WI38 (cell line): ENCODE results near the gene SPDYE1.

Experiments used
- H3K4me3 ChIP-seq: 2 replicates; pipeline ENCODE4 v1.5.1; 2011; ENCODE audit warnings: low read depth, mild to moderate bottlenecking, control low read depth, low read length
- TF ChIP-seq, protein P1 (sequence below): IDR thresholded peaks from 2 replicates; pipeline ENCODE4 v1.5.1; 2012; ENCODE audit warnings: low read depth, mild to moderate bottlenecking, control low read depth, low read length

The SPDYE1 gene

DNA sequence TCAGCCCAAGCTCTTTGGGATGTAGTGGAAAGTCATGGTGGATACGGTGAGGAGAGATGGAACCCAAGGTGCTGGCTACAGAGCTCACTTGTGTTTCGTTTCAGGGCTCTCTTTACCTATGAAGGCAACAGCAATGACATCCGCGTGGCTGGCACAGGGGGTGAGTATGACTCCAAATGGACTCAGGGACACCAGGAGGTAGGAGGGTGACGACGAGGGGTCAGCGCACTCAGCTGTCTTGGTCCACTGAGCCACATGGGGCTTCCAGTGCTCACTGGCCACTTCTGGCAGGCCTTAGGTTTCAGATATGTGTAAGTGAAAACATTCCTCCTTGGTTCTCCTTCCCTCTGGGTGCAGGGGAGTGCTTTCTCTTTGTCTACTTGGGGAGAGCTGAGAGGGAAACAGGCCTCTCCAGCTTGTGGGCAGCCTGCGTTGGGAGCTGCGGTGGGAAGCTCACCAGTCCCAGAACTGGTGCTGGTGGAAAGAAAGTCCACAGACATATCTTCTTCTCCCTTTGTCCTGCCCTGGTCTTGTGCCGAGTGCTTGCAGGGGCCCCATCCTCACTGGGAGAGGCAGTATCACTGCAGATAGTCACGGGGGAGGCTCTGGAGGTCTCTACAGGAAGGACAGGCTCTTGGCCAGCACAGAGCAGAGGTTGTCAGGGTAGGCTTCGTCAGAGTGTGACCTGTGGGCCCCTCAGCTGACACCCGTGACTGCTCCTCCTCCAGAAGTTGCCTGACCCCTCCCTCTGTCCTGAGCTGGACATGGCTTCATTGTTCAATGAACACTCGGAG is 52.6 kb downstream of the SPDYE1 start:
- no peak overlapping the region for H3K4me3 ChIP-seq
- TF ChIP-seq, protein P1, sequence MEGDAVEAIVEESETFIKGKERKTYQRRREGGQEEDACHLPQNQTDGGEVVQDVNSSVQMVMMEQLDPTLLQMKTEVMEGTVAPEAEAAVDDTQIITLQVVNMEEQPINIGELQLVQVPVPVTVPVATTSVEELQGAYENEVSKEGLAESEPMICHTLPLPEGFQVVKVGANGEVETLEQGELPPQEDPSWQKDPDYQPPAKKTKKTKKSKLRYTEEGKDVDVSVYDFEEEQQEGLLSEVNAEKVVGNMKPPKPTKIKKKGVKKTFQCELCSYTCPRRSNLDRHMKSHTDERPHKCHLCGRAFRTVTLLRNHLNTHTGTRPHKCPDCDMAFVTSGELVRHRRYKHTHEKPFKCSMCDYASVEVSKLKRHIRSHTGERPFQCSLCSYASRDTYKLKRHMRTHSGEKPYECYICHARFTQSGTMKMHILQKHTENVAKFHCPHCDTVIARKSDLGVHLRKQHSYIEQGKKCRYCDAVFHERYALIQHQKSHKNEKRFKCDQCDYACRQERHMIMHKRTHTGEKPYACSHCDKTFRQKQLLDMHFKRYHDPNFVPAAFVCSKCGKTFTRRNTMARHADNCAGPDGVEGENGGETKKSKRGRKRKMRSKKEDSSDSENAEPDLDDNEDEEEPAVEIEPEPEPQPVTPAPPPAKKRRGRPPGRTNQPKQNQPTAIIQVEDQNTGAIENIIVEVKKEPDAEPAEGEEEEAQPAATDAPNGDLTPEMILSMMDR, result no peak

DNA sequence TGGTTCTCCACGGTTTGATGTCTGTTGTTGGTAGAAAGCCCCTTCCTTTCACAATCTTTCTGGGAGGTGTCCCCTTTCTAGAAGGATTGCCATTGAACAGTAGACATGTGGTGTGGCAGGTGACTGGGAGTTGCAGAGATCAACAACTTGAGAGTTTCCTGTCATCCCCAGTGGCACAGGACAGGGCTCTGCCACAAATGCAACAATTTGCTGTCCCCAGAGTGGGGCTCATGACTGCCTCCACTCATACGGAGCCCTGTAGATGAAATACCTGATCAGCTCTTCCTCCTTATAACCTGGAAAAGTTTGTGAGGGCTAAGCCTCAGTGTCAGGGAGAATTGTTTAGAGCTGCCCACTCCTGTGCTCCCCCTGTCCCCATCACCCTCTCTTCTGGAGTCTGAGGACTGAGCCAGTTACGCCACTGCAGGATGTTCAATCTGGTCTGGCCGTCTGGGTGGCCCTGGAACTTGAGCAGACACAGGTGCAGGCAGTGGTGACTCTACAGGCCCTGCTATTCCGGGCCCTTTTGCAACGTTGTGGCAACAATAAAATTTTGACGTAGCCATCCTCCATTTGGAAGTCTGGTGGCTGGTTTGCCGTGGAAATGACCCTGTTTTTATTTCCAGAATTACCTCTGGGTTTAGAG is 53.3 kb downstream of the SPDYE1 start:
- H3K4me3 ChIP-seq, result no peak overlapping the region
- TF ChIP-seq, protein P1, result no peak

DNA sequence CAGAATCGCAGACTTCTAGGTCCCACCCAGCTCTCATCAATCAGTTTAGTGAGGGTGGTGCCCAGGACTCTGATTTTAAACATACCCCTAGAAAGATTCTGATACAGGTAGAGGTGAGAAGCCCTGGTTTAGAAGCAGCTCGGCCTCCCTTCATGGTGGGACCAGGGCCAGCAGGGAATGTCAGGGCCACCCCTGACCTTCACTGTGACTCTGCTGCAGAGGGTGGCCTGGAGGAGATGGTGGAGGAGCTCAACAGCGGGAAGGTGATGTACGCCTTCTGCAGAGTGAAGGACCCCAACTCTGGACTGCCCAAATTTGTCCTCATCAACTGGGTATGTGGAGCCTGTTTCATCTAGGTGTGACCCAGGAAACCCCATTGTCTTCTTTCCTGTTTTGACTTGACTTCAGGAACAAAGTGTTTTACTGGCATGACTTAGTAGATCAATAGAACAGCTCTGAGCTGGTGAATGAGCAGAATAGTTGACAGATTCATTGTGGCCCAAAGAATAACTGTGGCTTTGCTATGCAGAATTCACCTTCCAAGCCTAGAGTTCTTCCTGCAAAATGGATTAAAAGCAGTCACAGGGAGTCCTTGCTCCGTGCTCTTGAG is 54.0 kb downstream of the SPDYE1 start:
- TF ChIP-seq, protein P1, result no peak

DNA sequence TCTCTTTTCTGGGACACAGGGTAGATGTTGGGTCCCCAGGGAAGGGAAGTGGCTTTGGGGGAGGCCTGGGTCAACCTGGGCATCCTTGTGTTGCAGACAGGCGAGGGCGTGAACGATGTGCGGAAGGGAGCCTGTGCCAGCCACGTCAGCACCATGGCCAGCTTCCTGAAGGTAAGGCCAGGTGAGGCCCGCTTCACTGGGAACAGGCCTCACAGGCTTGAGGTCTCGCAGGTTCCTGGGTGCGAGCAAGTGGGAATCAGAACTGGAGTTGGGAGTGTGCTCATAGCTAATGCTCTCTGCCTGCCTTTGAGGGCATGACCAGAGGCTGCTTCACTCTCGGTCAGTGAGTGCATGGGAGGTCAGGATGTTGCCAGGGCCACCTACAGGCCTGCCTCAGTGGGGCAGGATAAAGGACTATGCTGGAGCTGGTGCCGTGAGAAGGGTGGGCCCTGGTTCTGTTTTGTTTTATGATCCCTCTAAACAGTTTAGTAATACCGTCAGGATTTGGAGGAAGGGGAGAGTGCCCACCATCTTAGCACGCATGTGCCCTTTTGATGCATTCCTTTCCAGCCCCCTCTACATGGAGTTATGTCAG is 55.2 kb downstream of the SPDYE1 start:
- no peak overlapping the region for H3K4me3 ChIP-seq
- TF ChIP-seq, protein P1, result no peak

More for the DNA sequence above, 54.0 kb downstream of the SPDYE1 start:
- no peak overlapping the region for H3K4me3 ChIP-seq

DNA sequence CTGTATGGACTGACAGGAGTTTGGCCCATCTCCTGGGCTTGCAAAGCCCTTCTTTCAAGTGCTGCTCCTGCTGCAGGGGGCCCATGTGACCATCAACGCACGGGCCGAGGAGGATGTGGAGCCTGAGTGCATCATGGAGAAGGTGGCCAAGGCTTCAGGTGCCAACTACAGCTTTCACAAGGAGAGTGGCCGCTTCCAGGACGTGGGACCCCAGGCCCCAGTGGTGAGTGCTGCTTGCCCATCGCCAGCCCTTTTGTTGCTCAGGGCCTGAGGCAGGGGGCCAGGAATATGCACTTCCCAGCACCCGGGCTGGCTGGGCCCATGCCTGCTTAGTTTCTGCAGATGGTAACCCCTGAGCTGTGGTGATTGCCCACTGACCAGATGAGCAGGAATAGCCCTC is 59.0 kb downstream of the SPDYE1 start:
- TF ChIP-seq, protein P1, result no peak
- no peak overlapping the region for H3K4me3 ChIP-seq

DNA sequence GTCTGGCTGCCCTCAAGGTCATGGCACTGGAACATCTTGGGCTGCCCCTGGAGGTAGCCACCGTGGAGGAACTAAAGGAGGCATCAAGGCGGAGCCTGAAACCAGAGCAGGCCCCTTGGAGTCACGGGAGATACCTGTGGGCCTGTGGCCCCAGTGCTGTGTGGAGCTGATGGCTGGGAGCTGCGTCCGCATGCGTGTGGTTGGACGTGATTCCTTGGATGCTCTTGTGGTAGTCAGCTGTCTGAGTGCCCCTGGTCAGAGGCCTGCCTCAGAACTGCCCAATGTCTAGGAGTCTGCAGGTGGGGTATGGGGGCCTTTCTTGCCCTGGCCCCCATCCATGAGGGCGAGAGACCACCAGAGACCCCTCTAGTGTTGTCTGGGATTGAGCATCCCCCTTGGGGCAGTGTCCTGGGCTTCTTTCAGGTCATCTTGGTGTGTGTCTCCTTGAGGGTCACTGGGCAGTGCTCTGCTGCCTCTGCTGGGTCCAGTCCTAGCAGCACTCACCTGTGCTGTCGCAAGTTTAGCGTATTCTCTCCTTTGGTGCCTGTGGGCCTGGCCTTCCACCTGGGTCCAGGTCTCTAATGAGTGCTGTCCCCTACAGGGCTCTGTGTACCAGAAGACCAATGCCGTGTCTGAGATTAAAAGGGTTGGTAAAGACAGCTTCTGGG is 59.6 kb downstream of the SPDYE1 start:
- H3K4me3 ChIP-seq, result no peak overlapping the region
- TF ChIP-seq, protein P1, result no peak
